Transverse colon (tissue), 4 donors: ENCODE results near the gene CTNNBL1. TPM values are rescaled to one million over a fixed set of nuclear protein-coding genes. Genes with fewer than 3 reads are reported as not detected.

Source experiments
- DNase-seq: peaks from one replicate; pipeline ENCODE4 v3.0.0-alpha.2; 2019
- H3K27ac ChIP-seq, 4 donors: fragments of 200-600 bp; sonication (generic); 2 replicates each; pipeline ENCODE4 v1.5.1; 2016 to 2018; ENCODE audit warnings: inconsistent platforms in 4 of 4
- H3K27me3 ChIP-seq: fragments of 200-600 bp; sonication (generic); 2 replicates; pipeline ENCODE4 v1.5.1; 2017; ENCODE audit warnings: inconsistent platforms
- H3K36me3 ChIP-seq, 4 donors: fragments of 200-600 bp; sonication (generic); 2 replicates each; pipeline ENCODE4 v1.5.1; 2017 to 2019; ENCODE audit warnings: inconsistent platforms in 4 of 4
- H3K4me1 ChIP-seq, 4 donors: fragments of 200-600 bp; sonication (generic); 2 replicates each; pipeline ENCODE4 v1.5.1; 2017 to 2020; ENCODE audit warnings: inconsistent platforms in 4 of 4
- H3K4me3 ChIP-seq, 4 donors: fragments of 200-600 bp; sonication (generic); 1 replicate in 1 of 4; 2 replicates in 3 of 4; pipeline versions ENCODE4 v1.5.1 to v1.6.1; 2017 to 2019; ENCODE audit warnings: inconsistent platforms in 4 of 4
- H3K9me3 ChIP-seq, 2 donors: fragments of 200-600 bp; sonication (generic); 2 replicates each; pipeline ENCODE4 v1.5.1; 2017 to 2019; ENCODE audit warnings: inconsistent platforms in 2 of 2
- EP300 ChIP-seq: sonication (generic); formaldehyde crosslinking; IDR thresholded peaks from one replicate; pipeline ENCODE4 v1.6.1; 2017; ENCODE audit warnings: antibody characterized with exemption, low read depth
- POLR2A ChIP-seq: fragments of 450-650 bp; IDR thresholded peaks from one replicate; pipeline ENCODE4 v1.6.1; 2016; ENCODE audit warnings: antibody characterized with exemption, mild to moderate bottlenecking, moderate library complexity
- POLR2AphosphoS5 ChIP-seq, 3 donors: sonication (generic); formaldehyde crosslinking; IDR thresholded peaks; one replicate each; pipeline ENCODE4 v1.6.1; 2016; ENCODE audit warnings: antibody characterized with exemption in 3 of 3
- WGBS, 2 donors: methylation state at CpG; one replicate each; pipeline ENCODE4 v1.1.5; 2018; ENCODE audit warnings: low coverage in 1 of 2; 5-methylcytosine and 5-hydroxymethylcytosine counted together
- in situ Hi-C, 4 donors: fragments of 200-750 bp; cut with MboI; loops; one replicate each; pipeline versions ENCODE4 v1.15.0 to v1.15.1; 2017; ENCODE audit warnings: low sequenced_read_pairs in 3 of 4, low pct_ligation_motif_present in 1 of 4, low pct_unique_long_range_greater_than_20kb in 1 of 4
- intact Hi-C: fragments of 100-400 bp; cut with DNase I; formaldehyde crosslinking; loops from one replicate; pipeline ENCODE4 v1.15.1; 2023; ENCODE audit warnings: low total_unique reads
- total RNA-seq, 4 donors: library from RNA; depleted of rRNA; stranded (reverse); fragments of >200 nt; gene quantifications; one replicate each; pipeline ENCODE4 v1.1.0, GENCODE V29; 2016
- TF ChIP-seq, protein P1 (sequence below), 5 experiments: fragments of 200-600 bp in 3 of 5; fragments of 450-650 bp in 2 of 5; sonication (generic) in 3 of 5; IDR thresholded peaks; 1 replicate in 2 of 5; 2 replicates in 3 of 5; pipeline ENCODE4 v1.5.1; 2016 to 2017; ENCODE audit warnings: antibody characterized with exemption in 5 of 5, inconsistent platforms in 3 of 5, mild to moderate bottlenecking in 2 of 5, moderate library complexity in 1 of 5

CTNNBL1 gene
- total RNA-seq, 4 donors from 2014 or later, result 18.7 to 49.0 (median 22.4) TPM

DNA sequence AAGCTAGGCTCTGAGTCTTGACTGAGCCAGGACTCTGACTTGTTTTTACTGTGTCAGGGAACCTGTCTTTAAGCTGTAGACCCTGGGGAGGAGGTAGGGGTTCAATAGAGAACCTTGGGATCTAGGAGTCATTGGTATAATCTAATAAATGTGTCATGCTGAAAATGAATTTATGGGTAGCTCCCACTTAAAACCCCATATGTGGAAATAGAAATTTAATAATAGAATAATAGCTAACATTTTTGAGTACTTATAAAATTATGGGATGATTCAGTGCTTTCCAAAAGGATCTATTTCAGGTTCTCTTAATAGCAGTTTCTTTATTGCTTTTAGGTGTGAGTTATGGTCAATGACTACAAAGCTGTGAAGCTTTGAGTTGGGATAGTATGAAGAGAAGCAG lies 41.7 kb downstream of the CTNNBL1 start:
- H3K36me3 ChIP-seq, result peaks cover 0 to 11% (median 3%) of the 10 kb centered on the region in 4 donors
- H3K9me3 ChIP-seq, result no peaks in the 10 kb centered on the region
- TF ChIP-seq, protein P1, sequence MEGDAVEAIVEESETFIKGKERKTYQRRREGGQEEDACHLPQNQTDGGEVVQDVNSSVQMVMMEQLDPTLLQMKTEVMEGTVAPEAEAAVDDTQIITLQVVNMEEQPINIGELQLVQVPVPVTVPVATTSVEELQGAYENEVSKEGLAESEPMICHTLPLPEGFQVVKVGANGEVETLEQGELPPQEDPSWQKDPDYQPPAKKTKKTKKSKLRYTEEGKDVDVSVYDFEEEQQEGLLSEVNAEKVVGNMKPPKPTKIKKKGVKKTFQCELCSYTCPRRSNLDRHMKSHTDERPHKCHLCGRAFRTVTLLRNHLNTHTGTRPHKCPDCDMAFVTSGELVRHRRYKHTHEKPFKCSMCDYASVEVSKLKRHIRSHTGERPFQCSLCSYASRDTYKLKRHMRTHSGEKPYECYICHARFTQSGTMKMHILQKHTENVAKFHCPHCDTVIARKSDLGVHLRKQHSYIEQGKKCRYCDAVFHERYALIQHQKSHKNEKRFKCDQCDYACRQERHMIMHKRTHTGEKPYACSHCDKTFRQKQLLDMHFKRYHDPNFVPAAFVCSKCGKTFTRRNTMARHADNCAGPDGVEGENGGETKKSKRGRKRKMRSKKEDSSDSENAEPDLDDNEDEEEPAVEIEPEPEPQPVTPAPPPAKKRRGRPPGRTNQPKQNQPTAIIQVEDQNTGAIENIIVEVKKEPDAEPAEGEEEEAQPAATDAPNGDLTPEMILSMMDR (IDR thresholded peaks at IDR 0.05), result no peak
- TF ChIP-seq POLR2AphosphoS5 (IDR thresholded peaks at IDR 0.05) (no peak), EP300 (no peak), POLR2A (no peak)
- no peaks in the 10 kb centered on the region for H3K4me1 ChIP-seq
- H3K4me3 ChIP-seq, result no peak overlapping the region
- intact Hi-C loops (no loop called here), in situ Hi-C loops (no loop called here)
- no peak overlapping the region for H3K27ac ChIP-seq
- DNase-seq, result no peak
- H3K27me3 ChIP-seq, result no peaks in the 10 kb centered on the region

DNA sequence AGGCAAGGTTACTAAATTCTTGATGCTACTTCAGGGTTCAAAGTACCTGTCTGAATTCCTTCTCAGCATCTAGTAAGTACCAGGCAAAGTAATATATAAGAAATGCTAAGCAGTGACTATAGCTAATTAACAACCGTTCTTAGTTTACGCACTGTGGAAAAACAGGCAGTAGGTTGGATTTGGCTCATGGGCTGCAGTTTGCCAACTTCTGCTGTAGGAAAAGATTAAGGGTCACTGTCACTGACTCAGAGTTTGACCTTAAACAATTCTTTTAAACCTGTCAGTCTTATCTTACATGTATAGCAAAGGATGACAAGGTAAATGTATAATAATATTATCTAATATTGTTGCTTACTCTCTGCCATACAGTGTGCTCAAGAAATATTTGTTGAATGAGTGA lies 42.3 kb downstream of the CTNNBL1 start:
- no peak for DNase-seq
- peaks cover 0 to 11% (median 3%) of the 10 kb centered on the region in 4 donors for H3K36me3 ChIP-seq
- intact Hi-C loops (no loop called here), in situ Hi-C loops (no loop called here)
- H3K27ac ChIP-seq, result no peak overlapping the region
- no peaks in the 10 kb centered on the region for H3K27me3 ChIP-seq
- no peaks in the 10 kb centered on the region for H3K9me3 ChIP-seq
- WGBS, 2 donors, result 95 to 96% methylated on average over 2 of the region's 2 CpGs
- no peak overlapping the region for H3K4me3 ChIP-seq
- TF ChIP-seq, protein P1 (IDR thresholded peaks at IDR 0.05), result no peak
- TF ChIP-seq EP300, result no peak
- TF ChIP-seq POLR2AphosphoS5 (IDR thresholded peaks at IDR 0.05), result no peak
- TF ChIP-seq POLR2A, result no peak
- H3K4me1 ChIP-seq, result no peaks in the 10 kb centered on the region

DNA sequence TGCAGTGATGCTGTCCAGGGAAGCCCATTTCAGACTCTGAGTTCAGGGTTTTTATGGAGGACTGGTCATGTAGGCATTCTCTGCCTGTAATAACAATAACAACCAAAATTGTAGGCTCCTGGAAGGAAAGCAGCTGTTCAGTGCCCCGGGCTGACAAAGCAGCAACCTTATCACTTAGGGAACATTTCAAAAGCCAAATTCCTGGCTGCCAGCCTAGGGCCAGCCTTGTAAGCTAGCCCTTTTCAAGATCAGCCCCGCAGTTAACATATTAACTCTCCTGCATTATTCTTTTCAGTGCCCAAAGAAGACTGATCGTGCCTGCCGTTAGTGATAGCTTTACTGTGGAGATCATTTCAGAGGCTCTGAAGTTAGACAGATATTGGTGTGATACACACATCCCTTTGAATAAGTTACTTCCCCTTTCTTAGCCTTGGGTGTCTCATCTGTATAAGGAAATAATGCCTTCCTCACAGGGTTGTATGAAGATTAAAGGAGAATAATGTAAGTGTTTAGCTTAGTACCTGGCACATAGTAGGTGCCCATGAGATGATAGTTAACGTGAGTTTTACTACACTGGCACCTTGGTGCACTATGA lies 44.1 kb downstream of the CTNNBL1 start:
- no peak for TF ChIP-seq EP300
- TF ChIP-seq, protein P1 (IDR thresholded peaks at IDR 0.05), result no peak
- no peak for TF ChIP-seq POLR2AphosphoS5 (IDR thresholded peaks at IDR 0.05)
- no peak for TF ChIP-seq POLR2A
- in situ Hi-C loops, result no loop called here
- Histone ChIP-seq H3K4me3 (no peak overlapping the region), H3K9me3 (no peaks in the 10 kb centered on the region), H3K27ac (no peak overlapping the region), H3K4me1 (peaks cover 0 to 5% (median 0%) of the 10 kb centered on the region in 4 donors), H3K36me3 (peaks cover 0 to 11% (median 3%) of the 10 kb centered on the region in 4 donors), H3K27me3 (no peaks in the 10 kb centered on the region)
- DNase-seq, result no peak
- 94 to 100% methylated on average over 1 to 5 of the region's 5 CpGs for WGBS, 2 donors
- intact Hi-C loops, result no loop called here

DNA sequence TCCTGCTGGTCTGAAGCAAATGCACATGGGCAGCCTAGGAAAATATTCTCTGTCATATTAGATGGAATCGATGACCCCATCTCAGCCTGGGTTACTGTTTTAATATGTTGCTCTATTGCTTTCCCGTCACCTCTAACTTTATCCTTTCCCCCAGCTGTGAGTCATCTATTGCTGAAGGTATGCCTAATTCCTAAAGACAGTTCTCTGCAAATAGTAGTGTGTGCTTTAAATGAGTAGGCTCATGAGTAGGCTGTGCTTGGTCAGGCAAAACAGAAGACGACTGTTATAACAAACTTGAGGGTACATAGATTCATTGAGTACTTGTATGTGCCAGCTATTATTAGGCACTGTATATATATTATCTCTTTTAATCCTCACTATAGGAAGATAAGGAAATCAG lies 47.2 kb downstream of the CTNNBL1 start:
- no peak for DNase-seq
- intact Hi-C loops, result no loop called here
- H3K27me3 ChIP-seq, result no peaks in the 10 kb centered on the region
- no peak overlapping the region for H3K4me3 ChIP-seq
- H3K4me1 ChIP-seq, result peaks cover 0 to 5% (median 0%) of the 10 kb centered on the region in 4 donors
- no peaks in the 10 kb centered on the region for H3K9me3 ChIP-seq
- TF ChIP-seq EP300, result no peak
- no peak for TF ChIP-seq POLR2A
- TF ChIP-seq POLR2AphosphoS5 (IDR thresholded peaks at IDR 0.05), result no peak
- TF ChIP-seq, protein P1 (IDR thresholded peaks at IDR 0.05), result no peak
- WGBS, 2 donors, result 70 to 78% methylated on average over 3 of the region's 3 CpGs
- no peak overlapping the region for H3K27ac ChIP-seq
- H3K36me3 ChIP-seq, result peaks cover 0 to 11% (median 3%) of the 10 kb centered on the region in 4 donors
- in situ Hi-C loops, result no loop called here
